H1 (cell line): ENCODE results near the gene TUBE1. TPM values are rescaled to one million over a fixed set of nuclear protein-coding genes. Genes with fewer than 3 reads are reported as not detected.

Experiments used
- CTCF ChIA-PET: fragments of 300-600 bp; sonication (Branson Sonifier 250); formaldehyde crosslinking; loops from one replicate; lab custom pipeline; 2021; ENCODE audit not compliant: partially characterized antibody; lab: Charles Lee
- POLR2A ChIA-PET: fragments of 300-600 bp; sonication (Branson Sonifier 250); formaldehyde crosslinking; loops from one replicate; lab custom pipeline; 2021; ENCODE audit warnings: inconsistent platforms; ENCODE audit not compliant: partially characterized antibody; lab: Charles Lee
- DNase-seq, 2 experiments: peaks; one replicate each; pipeline versions ENCODE4 v3.0.0 to v3.0.0-alpha.2; 2010 to 2022; ENCODE audit warnings: low spot score in 2 of 2, low read depth in 1 of 2, mixed read lengths in 1 of 2
- FAIRE-seq: peaks from 2 replicates; lab custom pipeline; 2011; peaks lifted over from hg19 to GRCh38; lab: Jason Lieb, UNC
- H2AFZ ChIP-seq: 2 replicates; pipeline ENCODE4 v1.8.1; 2012; ENCODE audit warnings: low read length, inconsistent platforms
- H2AK5ac ChIP-seq: 2 replicates; pipeline ENCODE4 v1.6.1; 2013; ENCODE audit warnings: low read depth, low read length
- H2BK120ac ChIP-seq: replicated peaks from 2 replicates; pipeline ENCODE3; 2013; ENCODE audit warnings: low read depth, low read length, inconsistent platforms
- H2BK12ac ChIP-seq: 2 replicates; pipeline ENCODE4 v1.6.1; 2013; ENCODE audit warnings: low read depth, low read length
- H2BK15ac ChIP-seq: 2 replicates; pipeline ENCODE4 v1.6.1; 2013; ENCODE audit warnings: low read length
- H2BK20ac ChIP-seq: 2 replicates; pipeline ENCODE4 v1.6.1; 2013; ENCODE audit warnings: low read length
- H2BK5ac ChIP-seq: 2 replicates; pipeline ENCODE4 v1.6.1; 2013; ENCODE audit warnings: low read depth, low read length
- H3K14ac ChIP-seq: 2 replicates; pipeline ENCODE4 v1.6.1; 2013; ENCODE audit warnings: inconsistent platforms; ENCODE audit not compliant: insufficient read length
- H3K18ac ChIP-seq: 2 replicates; pipeline ENCODE4 v1.6.1; 2013; ENCODE audit warnings: low read length; ENCODE audit errors: extremely low read depth
- H3K23ac ChIP-seq: 2 replicates; pipeline ENCODE4 v1.6.1; 2013; ENCODE audit warnings: inconsistent platforms; ENCODE audit not compliant: insufficient read length
- H3K23me2 ChIP-seq: 2 replicates; pipeline ENCODE4 v1.6.1; 2013; ENCODE audit warnings: low read depth, low read length
- H3K27ac ChIP-seq: 2 replicates; pipeline ENCODE4 v1.6.1; 2011; ENCODE audit warnings: low read depth, low read length, inconsistent platforms
- H3K27me3 ChIP-seq, 4 experiments: replicated peaks in 1 of 4; 1 replicate in 1 of 4; 2 replicates in 3 of 4; pipeline versions ENCODE4 v1.6.1 to v1.8.1; 2011 to 2013; ENCODE audit warnings: low read length in 3 of 4, mild to moderate bottlenecking in 3 of 4, inconsistent platforms in 2 of 4, mixed read lengths in 2 of 4, moderate library complexity in 1 of 4; ENCODE audit not compliant: control insufficient read depth in 3 of 4, insufficient read depth in 3 of 4; ENCODE audit errors: extremely low read depth in 1 of 4
- H3K36me3 ChIP-seq, 4 experiments: 2 replicates each; pipeline versions ENCODE4 v1.6.1 to v1.8.1; 2011 to 2013; ENCODE audit warnings: mild to moderate bottlenecking in 4 of 4, low read length in 3 of 4, moderate library complexity in 2 of 4, control low read depth in 1 of 4, inconsistent platforms in 1 of 4; ENCODE audit not compliant: insufficient read depth in 4 of 4, control insufficient read depth in 2 of 4
- H3K4ac ChIP-seq: replicated peaks from 2 replicates; pipeline ENCODE3; 2013; ENCODE audit warnings: low read length, low read depth, mixed read lengths, inconsistent platforms; ENCODE audit not compliant: insufficient read length
- H3K4me1 ChIP-seq, 4 experiments: replicated peaks in 1 of 4; 1 replicate in 1 of 4; 2 replicates in 3 of 4; pipeline versions ENCODE4 v1.6.1 to v1.8.1; 2011 to 2013; ENCODE audit warnings: low read length in 3 of 4, inconsistent platforms in 2 of 4, mixed read lengths in 1 of 4; ENCODE audit not compliant: insufficient read depth in 4 of 4, control insufficient read depth in 3 of 4
- H3K4me2 ChIP-seq, 2 experiments: 2 replicates each; pipeline versions ENCODE4 v1.6.1 to v1.8.1; 2011 to 2013; ENCODE audit warnings: low read depth in 2 of 2, low read length in 2 of 2, control low read depth in 1 of 2, inconsistent platforms in 1 of 2, mild to moderate bottlenecking in 1 of 2; ENCODE audit not compliant: insufficient read depth in 1 of 2
- H3K4me3 ChIP-seq, 4 experiments: fragments of 200-600, 300-600 bp in 1 of 4; sonication (generic), shearing (Covaris generic), sonication (Bioruptor Twin) in 1 of 4; 2 replicates each; pipeline versions ENCODE4 v1.5.1 to v1.8.1; 2011 to 2016; ENCODE audit warnings: low read length in 4 of 4, low read depth in 3 of 4, control low read depth in 2 of 4, inconsistent platforms in 2 of 4, mild to moderate bottlenecking in 2 of 4, mixed read lengths in 1 of 4, moderate library complexity in 1 of 4; ENCODE audit not compliant: insufficient read depth in 2 of 4; ENCODE audit errors: extremely low read depth in 1 of 4
- H3K56ac ChIP-seq: replicated peaks from 2 replicates; pipeline ENCODE3; 2013; ENCODE audit warnings: low read depth, mild to moderate bottlenecking, mixed read lengths, low read length, inconsistent platforms; ENCODE audit not compliant: insufficient read length
- H3K79me1 ChIP-seq: 2 replicates; pipeline ENCODE4 v1.6.1; 2013; ENCODE audit warnings: low read depth, low read length, control low read depth
- H3K79me2 ChIP-seq, 2 experiments: 2 replicates each; pipeline versions ENCODE4 v1.6.1 to v1.8.1; 2012 to 2013; ENCODE audit warnings: low read length in 2 of 2, mild to moderate bottlenecking in 2 of 2, inconsistent platforms in 1 of 2; ENCODE audit not compliant: insufficient read depth in 2 of 2, control insufficient read depth in 1 of 2
- H3K9ac ChIP-seq, 4 experiments: replicated peaks in 1 of 4; 1 replicate in 1 of 4; 2 replicates in 3 of 4; pipeline versions ENCODE4 v1.6.1 to v1.8.1; 2011 to 2013; ENCODE audit warnings: low read depth in 3 of 4, low read length in 3 of 4, control low read depth in 2 of 4, mild to moderate bottlenecking in 2 of 4, moderate library complexity in 2 of 4, inconsistent platforms in 1 of 4; ENCODE audit errors: extremely low read depth in 1 of 4
- H3K9me3 ChIP-seq, 2 experiments: 2 replicates each; pipeline versions ENCODE4 v1.6.1 to v1.8.1; 2012 to 2013; ENCODE audit warnings: mild to moderate bottlenecking in 2 of 2, moderate library complexity in 2 of 2, control low read depth in 1 of 2, inconsistent platforms in 1 of 2, low read depth in 1 of 2, low read length in 1 of 2, mixed read lengths in 1 of 2; ENCODE audit not compliant: insufficient read depth in 2 of 2
- H4K20me1 ChIP-seq, 2 experiments: replicated peaks in 1 of 2; 2 replicates each; pipeline versions ENCODE3 to v1.8.1; 2011 to 2013; ENCODE audit warnings: inconsistent platforms in 2 of 2, low read length in 2 of 2, mild to moderate bottlenecking in 1 of 2; ENCODE audit not compliant: insufficient read depth in 2 of 2, control insufficient read depth in 1 of 2
- H4K5ac ChIP-seq: 2 replicates; pipeline ENCODE4 v1.6.1; 2013; ENCODE audit warnings: low read length, low read depth, mixed read lengths, inconsistent platforms; ENCODE audit not compliant: insufficient read length
- H4K8ac ChIP-seq: 2 replicates; pipeline ENCODE4 v1.8.0; 2013; ENCODE audit warnings: mild to moderate bottlenecking, moderate library complexity, low read length, inconsistent platforms; ENCODE audit not compliant: insufficient read depth; ENCODE audit errors: extremely low read depth
- H4K91ac ChIP-seq: replicated peaks from 2 replicates; pipeline ENCODE3; 2013; ENCODE audit warnings: low read length, mixed read lengths, inconsistent platforms; ENCODE audit not compliant: insufficient read length
- ASH2L ChIP-seq: fragments of 200-600, 300-600 bp; sonication (generic); IDR thresholded peaks from one replicate; pipeline ENCODE4 v1.7.1; 2017; ENCODE audit warnings: low read length
- CBX8 ChIP-seq: fragments of 300-800, 300-1000 bp; sonication (generic); IDR thresholded peaks from 2 replicates; pipeline ENCODE4 v1.7.1; 2016; ENCODE audit warnings: low read depth, low read length, borderline replicate concordance
- GABPA ChIP-seq: IDR thresholded peaks from 2 replicates; pipeline ENCODE4 v1.6.1; 2011; ENCODE audit warnings: mild to moderate bottlenecking, low read length, moderate library complexity, borderline replicate concordance; ENCODE audit not compliant: insufficient read depth
- HDAC2 ChIP-seq, 2 experiments: fragments of 300-600 bp in 1 of 2; sonication (generic) in 1 of 2; IDR thresholded peaks; 2 replicates each; pipeline ENCODE4 v1.6.1; 2011 to 2012; ENCODE audit warnings: low read depth in 2 of 2, low read length in 2 of 2, mild to moderate bottlenecking in 2 of 2, moderate library complexity in 2 of 2, borderline replicate concordance in 1 of 2, inconsistent platforms in 1 of 2
- JUND ChIP-seq: IDR thresholded peaks from 2 replicates; pipeline ENCODE4 v1.6.1; 2011; ENCODE audit warnings: mild to moderate bottlenecking, improper control_type of control experiment, low read length
- KDM4A ChIP-seq: IDR thresholded peaks from one replicate; pipeline ENCODE4 v1.7.1; 2012; ENCODE audit warnings: low read depth, mild to moderate bottlenecking, moderate library complexity, low read length, inconsistent platforms; ENCODE audit not compliant: severe bottlenecking
- POLR2AphosphoS5 ChIP-seq: IDR thresholded peaks from 2 replicates; pipeline ENCODE4 v1.6.1; 2011; ENCODE audit warnings: low read depth, low read length
- POU5F1 ChIP-seq: IDR thresholded peaks from 2 replicates; pipeline ENCODE4 v1.6.1; 2011; ENCODE audit warnings: low read depth, mild to moderate bottlenecking, low read length, moderate library complexity
- RAD21 ChIP-seq, 2 experiments: IDR thresholded peaks in 1 of 2; conservative IDR thresholded peaks in 1 of 2; 2 replicates each; pipeline ENCODE4 v1.6.1; 2011; ENCODE audit warnings: low read depth in 2 of 2, low read length in 2 of 2, improper control_type of control experiment in 1 of 2, inconsistent platforms in 1 of 2, mild to moderate bottlenecking in 1 of 2, moderate library complexity in 1 of 2
- RBBP5 ChIP-seq: IDR thresholded peaks from 2 replicates; pipeline ENCODE4 v1.7.1; 2012; ENCODE audit warnings: low read depth, mild to moderate bottlenecking, inconsistent platforms, low read length, moderate library complexity, borderline replicate concordance
- RXRA ChIP-seq: IDR thresholded peaks from 2 replicates; pipeline ENCODE4 v1.6.1; 2011; ENCODE audit warnings: low read depth, mild to moderate bottlenecking, low read length, moderate library complexity; ENCODE audit not compliant: insufficient read depth
- SIRT6 ChIP-seq: IDR thresholded peaks from one replicate; pipeline ENCODE4 v1.7.1; 2012; ENCODE audit warnings: low read length, inconsistent platforms
- TBP ChIP-seq: IDR thresholded peaks from 2 replicates; pipeline ENCODE4 v1.6.1; 2011; ENCODE audit warnings: low read depth, low read length, improper control_type of control experiment
- WGBS, 2 experiments: shearing (Covaris generic) in 1 of 2; methylation state at CpG; one replicate each; pipeline versions ENCODE4 v1.1.6 to v1.1.7; 2013 to 2015; ENCODE audit warnings: low lambda C conversion rate in 2 of 2, mixed read lengths in 2 of 2, inconsistent platforms in 1 of 2, low coverage in 1 of 2, missing lambda C conversion rate in 1 of 2; ENCODE audit not compliant: insufficient replicate concordance in 2 of 2, insufficient coverage in 1 of 2, insufficient read length in 1 of 2; ENCODE audit errors: extremely low coverage in 1 of 2, missing lambda C conversion rate in 1 of 2; 5-methylcytosine and 5-hydroxymethylcytosine counted together
- polyA plus RNA-seq, 7 experiments: library from polyadenylated mRNA; depleted of rRNA in 3 of 7; stranded (reverse) in 5 of 7; unstranded in 2 of 7; fragments of >200 nt in 5 of 7; fragments of 200-250 nt in 2 of 7; gene quantifications; 1 replicate in 5 of 7; 2 replicates in 1 of 7; 4 replicates in 1 of 7; pipeline versions ENCODE4 v1.2.1 to v1.2.3, GENCODE V29; 2011 to 2013; ENCODE audit warnings: missing spikeins in 2 of 7, mixed read lengths in 2 of 7
- total RNA-seq: library from RNA; stranded (reverse); fragmentation: NEBNext Ultra II Directional; extraction: Animal tissue kit (Norgen Biotek cat#: 25700); gene quantifications from 2 replicates; pipeline ENCODE4 v1.2.1, GENCODE V29; 2021

TUBE1 gene
- total and polyA plus RNA-seq, 2 of the 8 experiments (the other 6 are each of a cell fraction or from before 2014, with no cell fraction given) = 8.0 to 15.9 TPM

DNA sequence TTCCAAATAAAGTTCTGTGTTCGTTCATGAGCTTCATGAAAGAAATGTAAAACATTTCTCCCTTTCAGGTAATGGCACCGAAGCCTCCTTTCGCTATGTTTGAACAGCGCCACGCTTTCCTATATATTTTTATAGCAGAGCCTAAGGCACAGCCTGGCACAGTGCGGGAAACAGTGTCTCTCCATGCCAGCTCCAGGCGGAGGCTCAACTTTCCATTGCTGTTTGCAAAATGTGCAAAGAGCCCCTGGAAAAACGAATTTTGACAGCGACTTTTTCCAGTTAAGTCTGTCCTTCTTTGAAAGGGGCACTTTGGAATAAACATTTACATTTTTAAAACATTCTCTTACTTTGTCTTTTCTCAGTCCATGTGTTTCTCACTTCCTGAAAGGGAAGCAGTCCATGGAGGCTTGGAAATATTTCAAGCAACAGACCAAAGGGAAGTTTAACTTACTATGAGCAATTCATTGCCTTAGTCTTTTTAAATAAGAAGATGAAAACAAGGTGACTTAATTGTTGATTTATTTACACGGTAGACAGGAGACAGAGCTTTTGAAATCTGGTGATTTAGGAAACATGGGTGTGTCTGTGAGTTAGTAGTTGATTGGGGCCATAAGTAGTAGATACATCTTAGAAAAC is 32.6 kb downstream of the TUBE1 start:
- H3K23me2 ChIP-seq = no peaks in the 10 kb centered on the region
- FAIRE-seq (no peak), DNase-seq (no peak)
- no peaks in the 10 kb centered on the region for H3K9me3 ChIP-seq
- H3K14ac ChIP-seq = no peak overlapping the region
- H3K9ac ChIP-seq = no peak overlapping the region
- H3K4me1 ChIP-seq = no peaks in the 10 kb centered on the region
- no peak overlapping the region for H3K4me3 ChIP-seq
- no peak overlapping the region for H3K23ac ChIP-seq
- no peak overlapping the region for H2AFZ ChIP-seq
- no peaks in the 10 kb centered on the region for H3K27me3 ChIP-seq
- ChIA-PET CTCF (interaction anchor here (0.8 to 2.0 kb wide), 3 partner anchors 12 to 108 kb away, joined by 3 to 10 read pairs (median 3); no protein-coding TSS in a partner anchor), POLR2A (interaction anchor here (0.9 kb wide), 1 partner anchor 465 kb away, joined by 3 read pairs; no protein-coding TSS in a partner anchor)
- no peak overlapping the region for H2BK12ac ChIP-seq
- H2BK5ac ChIP-seq = no peak overlapping the region
- H2BK120ac ChIP-seq = no peak overlapping the region
- H3K27ac ChIP-seq = no peak overlapping the region
- no peaks in the 10 kb centered on the region for H3K79me1 ChIP-seq
- no peak overlapping the region for H2BK15ac ChIP-seq
- no peaks in the 10 kb centered on the region for H3K36me3 ChIP-seq
- H2AK5ac ChIP-seq = no peak overlapping the region
- H4K5ac ChIP-seq = no peak overlapping the region
- H3K4ac ChIP-seq = no peak overlapping the region
- no peak overlapping the region for H3K4me2 ChIP-seq
- H3K79me2 ChIP-seq = no peaks in the 10 kb centered on the region
- H3K18ac ChIP-seq = no peak overlapping the region
- H4K91ac ChIP-seq = no peak overlapping the region
- H2BK20ac ChIP-seq = no peak overlapping the region
- no peak overlapping the region for H3K56ac ChIP-seq
- no peak overlapping the region for H4K8ac ChIP-seq
- H4K20me1 ChIP-seq = no peaks in the 10 kb centered on the region
- 86% methylated on average over 10 of the region's 10 CpGs; no CpG with 5 or more reads in 1 of the 2 experiments for WGBS, 2 experiments
- no peak for TF ChIP-seq JUND
- no peak for TF ChIP-seq KDM4A
- no peak for TF ChIP-seq SIRT6
- no peak for TF ChIP-seq RBBP5
- no peak for TF ChIP-seq CBX8
- no peak for TF ChIP-seq POU5F1
- no peak for TF ChIP-seq GABPA
- no peak for TF ChIP-seq RXRA
- no peak for TF ChIP-seq ASH2L
- TF ChIP-seq RAD21 (IDR thresholded peaks at IDR 0.05 in 1 of 2, conservative IDR thresholded peaks at IDR 0.05 in 1 of 2; ENCODE audit: low read depth in 2 of 2, low read length in 2 of 2) = no peak
- no peak for TF ChIP-seq HDAC2 (IDR thresholded peaks at IDR 0.05; ENCODE audit: borderline replicate concordance in 1 of 2, low read depth in 2 of 2, low read length in 2 of 2)
- TF ChIP-seq POLR2AphosphoS5 = no peak
- no peak for TF ChIP-seq TBP
